T-helper 9 cell (primary cell): ENCODE results near the gene TSHZ2.
"Not testable (repeated sequence)": the region's sequence is repeated elsewhere in the genome, so short reads cannot be mapped to it uniquely, and the experiment has no call there.

Experiments
- DNase-seq: peaks from one replicate; pipeline ENCODE4 v3.0.0-alpha.2; 2020

Gene TSHZ2

DNA sequence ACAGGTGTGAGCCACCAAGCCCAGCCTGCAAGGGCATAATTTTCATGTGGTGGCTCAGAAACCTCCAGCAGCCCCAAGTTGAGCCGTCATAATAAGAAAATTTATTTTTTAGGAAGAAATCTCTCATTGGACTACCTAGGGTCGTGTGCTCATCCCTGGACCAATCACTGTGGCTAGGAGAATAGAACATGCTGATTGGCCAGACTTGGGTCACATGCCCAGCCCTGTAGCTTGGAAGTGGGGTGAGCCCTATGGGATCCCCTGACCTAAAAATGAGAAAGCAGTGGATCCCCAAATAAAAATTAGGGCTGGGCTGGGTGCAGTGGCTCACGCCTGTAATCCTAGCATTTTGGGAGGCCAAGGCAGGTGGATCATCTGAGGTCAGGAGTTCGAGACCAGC lies 466.2 kb downstream of the TSHZ2 start:
- DNase-seq = no peak

- no peak for DNase-seq
These were observed 466.9 kb downstream of the TSHZ2 start for GRCh38 chr20:53439046-53439445.

DNA sequence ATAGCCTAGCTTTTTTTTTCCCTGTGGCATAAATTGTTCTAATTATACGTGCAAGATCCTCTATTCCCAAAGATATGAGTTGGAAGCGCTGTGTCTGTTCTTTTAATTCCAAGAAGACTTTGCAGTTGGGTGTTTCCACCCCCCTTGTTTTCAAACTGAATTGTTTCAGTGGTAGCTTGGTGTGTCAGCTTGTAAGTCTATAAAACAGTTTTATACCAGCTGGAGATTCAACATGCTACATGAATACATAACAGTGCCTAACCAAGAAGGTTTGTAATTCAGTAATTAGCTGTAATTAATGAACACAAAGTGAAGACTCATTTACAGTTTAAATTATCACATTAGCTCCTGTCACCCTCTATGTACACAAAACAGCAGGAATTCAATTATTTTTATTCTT lies 467.5 kb downstream of the TSHZ2 start:
- no peak for DNase-seq

- no peak for DNase-seq
These were observed 472.4 kb downstream of the TSHZ2 start for GRCh38 chr20:53444401-53445149.

GRCh38 chr20:53445321-53445731 lies 473.2 kb downstream of the TSHZ2 start:
- DNase-seq = no peak

DNA sequence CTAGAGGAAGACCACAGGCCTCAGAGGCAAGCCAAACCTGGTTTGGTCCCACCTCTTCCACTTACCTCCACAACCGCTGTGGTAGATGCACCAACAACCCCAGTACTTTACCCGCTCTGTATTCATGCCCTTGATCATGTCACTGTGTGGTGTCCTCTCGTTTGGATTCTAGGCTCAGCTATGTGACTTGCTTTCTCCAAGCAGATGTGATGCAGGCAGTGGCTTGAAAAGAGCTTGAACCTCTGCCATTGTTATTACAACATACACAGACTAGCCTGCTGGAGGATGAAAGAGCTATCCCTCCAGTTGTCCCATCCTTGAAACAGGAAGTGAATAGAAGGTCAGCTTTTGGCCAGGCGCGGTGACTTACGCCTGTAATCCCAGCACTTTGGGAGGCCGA lies 473.8 kb downstream of the TSHZ2 start:
- DNase-seq = no peak

GRCh38 chr20:53447316-53447715 lies 475.2 kb downstream of the TSHZ2 start:
- DNase-seq = no peak

DNA sequence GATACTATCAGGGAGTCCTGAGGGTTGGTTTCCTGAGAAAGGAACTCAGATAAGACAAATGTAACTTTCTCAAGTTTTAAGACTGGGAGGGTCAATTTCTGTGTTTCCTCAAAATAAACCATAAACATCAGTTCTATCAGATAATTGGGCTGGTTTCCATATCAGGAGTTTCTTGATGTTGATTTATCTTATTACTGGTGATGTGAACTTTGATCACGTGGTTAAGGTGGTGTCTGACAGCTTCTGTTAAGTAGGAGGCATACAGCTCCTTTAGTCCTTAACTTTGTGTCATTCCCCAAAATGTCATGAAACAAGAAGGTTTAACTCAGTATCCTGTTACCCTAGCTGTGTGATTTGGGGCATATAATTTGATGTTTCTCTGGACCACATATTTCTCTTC lies 476.3 kb downstream of the TSHZ2 start:
- DNase-seq = no peak

GRCh38 chr20:53448875-53449274 lies 476.7 kb downstream of the TSHZ2 start:
- no peak for DNase-seq

GRCh38 chr20:53453076-53453475 lies 480.9 kb downstream of the TSHZ2 start:
- DNase-seq = no peak

- DNase-seq = no peak
These were observed 482.6 kb downstream of the TSHZ2 start for GRCh38 chr20:53454675-53455276.

- no peak for DNase-seq
These were observed 491.2 kb downstream of the TSHZ2 start for GRCh38 chr20:53463101-53463972.

GRCh38 chr20:53466279-53466678 lies 494.1 kb downstream of the TSHZ2 start:
- DNase-seq = no peak

DNA sequence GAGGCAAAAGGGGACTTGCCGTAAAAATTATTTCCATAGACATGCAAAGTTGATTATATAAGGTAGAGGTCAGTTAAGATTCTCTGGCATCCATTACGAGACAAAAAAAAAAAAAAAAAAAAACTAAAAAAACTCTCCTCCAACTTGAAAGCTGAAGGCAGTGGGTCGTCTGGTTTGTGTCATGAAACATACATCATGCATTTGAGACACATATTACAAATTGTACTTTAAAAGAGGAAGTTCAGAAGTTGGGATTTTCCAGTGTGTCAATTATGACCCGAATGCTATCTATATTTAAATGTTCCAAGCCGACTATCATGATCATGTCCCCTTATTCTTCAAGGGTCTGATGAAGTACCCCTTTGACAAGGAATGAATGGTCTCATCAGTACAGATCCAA lies 496.4 kb downstream of the TSHZ2 start:
- no peak for DNase-seq

DNA sequence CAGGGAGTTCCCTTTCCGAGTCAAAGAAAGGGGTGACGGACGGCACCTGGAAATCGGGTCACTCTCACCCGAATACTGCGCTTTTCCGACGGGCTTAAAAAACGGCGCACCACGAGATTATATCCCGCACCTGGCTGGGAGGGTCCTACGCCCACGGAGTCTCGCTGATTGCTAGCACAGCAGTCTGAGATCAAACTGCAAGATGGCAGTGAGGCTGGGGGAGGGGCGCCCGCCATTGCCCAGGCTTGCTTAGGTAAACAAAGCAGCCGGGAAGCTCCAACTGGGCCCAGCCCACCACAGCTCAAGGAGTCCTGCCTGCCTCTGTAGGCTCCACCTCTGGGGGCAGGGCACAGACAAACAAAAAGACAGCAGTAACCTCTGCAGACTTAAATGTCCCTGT lies 500.7 kb downstream of the TSHZ2 start:
- not testable (repeated sequence) for DNase-seq

GRCh38 chr20:53480913-53481312 lies 508.8 kb downstream of the TSHZ2 start:
- no peak for DNase-seq

DNA sequence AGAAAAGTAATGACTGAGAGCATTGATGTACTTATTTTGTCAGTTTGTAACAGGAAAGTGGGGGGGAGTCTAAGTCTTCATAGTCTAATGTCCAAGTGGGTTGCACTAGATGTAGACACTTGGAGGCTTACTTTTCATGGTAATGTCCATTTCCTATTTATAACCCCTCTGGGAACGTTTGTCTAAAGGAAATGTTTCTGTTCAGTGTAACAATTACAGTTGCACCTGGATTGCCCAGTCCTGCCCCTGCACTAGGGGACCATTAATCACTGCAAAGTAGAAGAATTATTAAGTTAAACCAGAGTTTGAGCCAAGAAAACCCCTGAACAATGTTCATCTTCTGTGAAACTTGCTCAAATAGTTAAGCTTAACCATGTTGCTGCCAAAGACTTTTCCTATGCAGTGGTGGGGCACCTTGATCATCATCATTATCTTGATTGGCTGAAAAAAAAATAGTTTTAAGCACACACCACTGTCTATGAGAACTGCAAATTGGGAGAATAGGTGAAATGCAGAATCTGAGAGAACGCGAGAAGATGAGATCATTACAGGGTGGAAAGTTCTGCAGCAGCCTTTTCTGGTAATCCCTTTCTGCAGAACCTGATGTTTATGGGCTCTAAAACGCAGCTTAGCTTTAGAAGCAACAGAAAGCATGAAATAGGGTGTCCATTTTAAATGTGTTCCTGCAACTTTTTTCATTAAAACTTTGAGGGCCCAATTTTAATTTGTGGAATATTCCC lies 515.5 kb downstream of the TSHZ2 start:
- no peak for DNase-seq

DNA sequence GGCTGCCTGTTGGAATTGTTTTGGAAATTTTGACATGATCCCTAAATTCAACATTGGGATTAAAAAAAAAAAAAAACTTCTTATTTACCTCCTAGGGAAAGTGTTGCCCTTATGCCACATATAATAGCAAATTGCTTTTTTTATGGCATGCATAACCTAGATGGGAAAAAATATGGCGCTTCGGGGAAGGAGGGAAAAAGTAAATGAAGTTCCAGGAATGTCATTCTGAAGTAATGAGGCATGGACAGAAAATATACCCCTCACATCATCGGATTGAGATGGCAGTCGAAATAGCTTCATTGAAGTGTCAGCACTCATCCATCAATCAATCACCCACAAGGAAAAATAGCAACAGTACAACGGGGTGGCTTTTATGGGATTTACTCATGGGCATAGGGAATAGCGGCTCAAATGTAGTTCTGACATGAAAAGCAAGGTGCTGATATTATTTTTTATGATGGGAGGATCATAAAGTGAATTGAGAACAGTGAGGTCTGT lies 516.7 kb downstream of the TSHZ2 start:
- DNase-seq = no peak

GRCh38 chr20:53489528-53489927 lies 517.4 kb downstream of the TSHZ2 start:
- DNase-seq = no peak

GRCh38 chr20:53490620-53491019 lies 518.5 kb downstream of the TSHZ2 start:
- DNase-seq = no peak

DNA sequence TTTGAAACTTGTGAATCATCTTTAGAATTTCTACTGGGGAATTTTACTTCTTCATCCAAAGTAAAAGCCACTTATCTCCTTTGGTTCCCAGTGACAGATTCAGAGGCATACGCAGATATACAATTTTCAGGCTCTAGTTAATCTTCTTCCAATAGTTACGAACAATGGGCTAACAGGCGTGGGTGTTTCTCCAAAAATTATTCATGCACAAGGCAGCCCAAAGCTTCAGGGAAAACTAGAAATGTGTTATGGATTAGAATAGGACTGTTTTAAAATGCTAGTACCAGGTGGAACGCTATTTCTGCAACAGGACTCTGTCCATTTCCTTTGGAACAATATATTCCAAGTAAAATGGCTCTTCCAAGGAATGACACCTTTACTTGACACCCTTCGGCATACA lies 519.3 kb downstream of the TSHZ2 start:
- no peak for DNase-seq

DNA sequence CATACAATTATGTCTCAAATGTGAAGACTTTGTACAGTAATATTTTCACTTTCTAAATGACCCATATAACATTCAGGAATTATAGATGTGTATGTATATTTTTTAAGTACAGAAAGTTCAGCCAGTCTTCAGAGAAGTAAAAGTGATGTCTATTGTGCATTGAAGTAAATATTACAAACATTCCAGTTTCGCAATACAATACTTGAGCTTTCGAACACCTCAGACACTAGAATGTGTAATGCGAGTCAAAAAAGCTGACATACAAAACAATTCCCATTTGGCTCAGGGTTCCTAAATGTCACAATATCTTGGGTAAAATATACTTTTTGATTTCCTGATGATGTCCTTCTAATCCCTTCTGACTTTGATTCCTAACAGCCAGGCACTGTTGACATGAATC lies 520.1 kb downstream of the TSHZ2 start:
- no peak for DNase-seq

DNA sequence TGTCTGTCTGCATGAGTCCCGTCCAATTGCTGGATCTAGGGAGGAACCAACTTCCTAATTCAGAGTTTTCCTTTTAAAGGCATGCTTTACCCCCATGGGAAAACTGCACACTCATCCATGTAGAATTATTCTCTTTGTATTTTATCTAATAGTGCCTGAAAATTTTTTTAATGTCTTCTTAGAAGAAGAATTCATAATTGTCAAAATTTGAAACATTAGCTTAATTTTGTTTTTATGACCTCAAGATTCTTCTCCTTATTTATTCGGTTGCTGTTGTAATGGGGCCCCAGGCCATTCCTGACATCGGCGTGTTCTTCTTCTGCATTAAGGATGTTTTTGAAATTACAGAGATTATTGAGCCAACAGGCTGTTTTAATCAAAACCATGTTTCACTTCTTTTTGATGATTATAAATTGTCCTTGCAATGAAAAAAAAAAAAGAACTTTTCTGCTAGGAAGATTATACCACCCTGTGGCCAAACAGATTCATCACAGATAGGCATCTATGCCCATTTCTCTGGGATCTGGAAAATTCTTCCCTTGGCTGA lies 521.2 kb downstream of the TSHZ2 start:
- no peak for DNase-seq
